T-helper 1 cell treated with Interleukin-12 subunit alpha and Interleukin-12 subunit beta and Interleukin-4 antibody, amounts not matched to agents 30 ng/mL and 1 ng/mL, for 36 hours (primary cell): ENCODE results near the gene TM6SF1. TPM values are rescaled to one million over a fixed set of nuclear protein-coding genes. Genes with fewer than 3 reads are reported as not detected.
"Not testable (repeated sequence)": the region's sequence is repeated elsewhere in the genome, so short reads cannot be mapped to it uniquely, and the experiment has no call there.

Experiments
- intact Hi-C: fragments of 100-400 bp; cut with micrococcal nuclease; formaldehyde crosslinking; loops from one replicate; pipeline ENCODE4 v1.15.1; 2024
- total RNA-seq: library from RNA; stranded (reverse); gene quantifications from 2 replicates; pipeline ENCODE4 v1.2.3, GENCODE V29; 2022

TM6SF1 gene
- total RNA-seq, 1 donor from 2014 or later = 13.0 TPM

- intact Hi-C loops = no loop called here
These were observed 58.8 kb downstream of the TM6SF1 start for GRCh38 chr15:83166218-83166617.

GRCh38 chr15:83166830-83167229 is 59.4 kb downstream of the TM6SF1 start:
- intact Hi-C loops = no loop called here

- intact Hi-C loops = not testable (repeated sequence)
These were observed 62.1 kb downstream of the TM6SF1 start for GRCh38 chr15:83169576-83169975.

GRCh38 chr15:83170474-83171165 is 63.2 kb downstream of the TM6SF1 start:
- intact Hi-C loops = no loop called here

- intact Hi-C loops = no loop called here
These were observed 67.4 kb downstream of the TM6SF1 start for GRCh38 chr15:83174891-83175290.

- intact Hi-C loops = no loop called here
These were observed 70.9 kb downstream of the TM6SF1 start for GRCh38 chr15:83178390-83178789.

- intact Hi-C loops = no loop called here
These were observed 71.5 kb downstream of the TM6SF1 start for GRCh38 chr15:83178869-83179325.

- intact Hi-C loops = no loop called here
These were observed 78.1 kb downstream of the TM6SF1 start for GRCh38 chr15:83185561-83185960.

Other genes with a start within 250 kb of the TM6SF1 start
- gene HOMER2, start 154.9 kb upstream of the TM6SF1 start, total RNA-seq = 17.5 and 20.0 TPM in 2 replicates
- gene RAMAC, start 121.4 kb upstream of the TM6SF1 start, total RNA-seq = 27.4 and 29.7 TPM in 2 replicates
- gene C15orf40, start 96.0 kb upstream of the TM6SF1 start, total RNA-seq = 23.4 and 26.4 TPM in 2 replicates
- 58.4 and 60.3 TPM in 2 replicates for gene BTBD1, start 40.4 kb upstream of the TM6SF1 start, total RNA-seq
- 82.3 and 87.0 TPM in 2 replicates for gene HDGFL3, start 100.2 kb downstream of the TM6SF1 start, total RNA-seq
- gene BNC1, start 177.0 kb downstream of the TM6SF1 start, total RNA-seq = not detected in 2 replicates